Type B pancreatic cell (in vitro differentiated cells): ENCODE measurements around the gene ACADVL. TPM values are rescaled to one million over a fixed set of nuclear protein-coding genes. Genes with fewer than 3 reads are reported as not detected.

Source experiments
- DNase-seq: peaks from one replicate; pipeline ENCODE4 v3.0.0; 2021; ENCODE audit warnings: mixed read lengths; ENCODE audit not compliant: unreplicated experiment; ENCODE audit errors: extremely low spot score
- H3K27ac Mint-ChIP-seq: 2 replicates; pipeline ENCODE4 v1.8.0; 2021; ENCODE audit warnings: mild to moderate bottlenecking, mixed read lengths
- H3K27me3 Mint-ChIP-seq: 2 replicates; pipeline ENCODE4 v1.8.0; 2021; ENCODE audit warnings: mixed read lengths
- H3K36me3 Mint-ChIP-seq: 2 replicates; pipeline ENCODE4 v1.8.0; 2021; ENCODE audit warnings: mixed read lengths
- H3K4me1 Mint-ChIP-seq: one replicate; pipeline ENCODE4 v1.8.0; 2021; ENCODE audit warnings: mixed read lengths; ENCODE audit not compliant: unreplicated experiment
- H3K4me3 Mint-ChIP-seq: 2 replicates; pipeline ENCODE4 v1.8.0; 2021; ENCODE audit warnings: mild to moderate bottlenecking, mixed read lengths
- H3K9me3 Mint-ChIP-seq: 2 replicates; pipeline ENCODE4 v1.8.0; 2021; ENCODE audit warnings: mixed read lengths
- CTCF ChIP-seq: fragments of 200-600 bp; sonication (generic); conservative IDR thresholded peaks from 2 replicates; pipeline ENCODE4 v1.5.0; 2021; ENCODE audit warnings: antibody characterized with exemption, mild to moderate bottlenecking
- total RNA-seq: library from RNA; stranded (reverse); gene quantifications from 2 replicates; pipeline ENCODE4 v1.2.1, GENCODE V29; 2021; ENCODE audit warnings: low replicate concordance

ACADVL gene
- total RNA-seq, 1 donor from 2014 or later, result 617 TPM

DNA sequence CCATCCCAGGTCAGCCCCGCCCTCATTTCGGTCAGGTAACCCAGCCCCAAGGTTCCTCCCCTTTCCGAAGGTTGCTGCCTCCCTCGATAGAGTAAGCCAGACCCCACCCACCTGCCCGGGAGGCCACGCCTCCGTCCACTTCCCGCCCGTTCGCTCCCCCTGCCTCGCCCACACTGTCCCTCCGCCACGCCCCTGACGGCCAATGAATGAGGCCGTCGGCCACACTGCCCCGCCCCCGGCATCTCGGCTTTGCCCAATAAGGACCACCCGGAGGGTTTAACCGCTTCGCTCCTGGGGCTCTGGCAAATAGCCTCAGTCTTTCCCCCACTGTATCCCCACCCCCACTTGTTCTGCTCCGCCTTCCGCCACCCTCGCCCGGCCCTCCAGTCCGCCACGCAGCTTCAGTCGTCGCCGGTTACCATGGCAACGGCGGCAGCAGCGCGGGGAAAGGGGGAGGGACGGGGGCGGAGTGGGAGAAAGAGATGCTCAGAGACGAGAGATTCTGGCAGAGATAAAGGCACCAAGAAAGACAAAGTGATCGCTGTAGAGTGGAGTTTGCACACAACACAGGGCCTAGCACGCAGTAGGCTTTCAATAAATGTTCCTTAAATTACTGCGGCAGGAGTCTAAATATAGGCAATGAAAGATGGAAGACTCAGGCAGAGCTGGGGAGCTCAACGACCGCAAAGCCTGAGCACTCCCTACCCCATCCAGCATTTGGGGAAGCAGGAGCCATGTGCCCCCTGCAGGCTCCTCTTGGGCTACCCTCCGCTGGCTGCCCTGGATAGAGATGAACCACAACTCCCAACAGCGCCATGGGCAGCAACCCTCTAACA lies 5.2 kb upstream of the ACADVL start:
- TF ChIP-seq CTCF, result peak; percentile 74
- H3K27ac Mint-ChIP-seq, result peak overlapping the region; percentile 98
- peaks cover 5% of the 10 kb centered on the region for H3K36me3 Mint-ChIP-seq
- peaks cover 56% of the 10 kb centered on the region for H3K4me1 Mint-ChIP-seq
- H3K27me3 Mint-ChIP-seq, result peaks cover 33% of the 10 kb centered on the region
- peak overlapping the region; percentile 95 for H3K4me3 Mint-ChIP-seq
- H3K9me3 Mint-ChIP-seq, result no peaks in the 10 kb centered on the region
- peak; percentile 100 for DNase-seq

GRCh38 chr17:7215136-7215638 lies 4.6 kb upstream of the ACADVL start:
- peaks cover 29% of the 10 kb centered on the region for H3K27me3 Mint-ChIP-seq
- peak overlapping the region; percentile 98 for H3K27ac Mint-ChIP-seq
- peaks cover 5% of the 10 kb centered on the region for H3K36me3 Mint-ChIP-seq
- H3K9me3 Mint-ChIP-seq, result no peaks in the 10 kb centered on the region
- H3K4me3 Mint-ChIP-seq, result peak overlapping the region; percentile 95
- no peak for TF ChIP-seq CTCF
- peaks cover 54% of the 10 kb centered on the region for H3K4me1 Mint-ChIP-seq
- DNase-seq, result no peak

GRCh38 chr17:7215652-7216180 lies 4.0 kb upstream of the ACADVL start:
- no peak for DNase-seq
- peaks cover 5% of the 10 kb centered on the region for H3K36me3 Mint-ChIP-seq
- H3K4me3 Mint-ChIP-seq, result peak overlapping the region; percentile 95
- H3K9me3 Mint-ChIP-seq, result no peaks in the 10 kb centered on the region
- peak overlapping the region; percentile 98 for H3K27ac Mint-ChIP-seq
- TF ChIP-seq CTCF, result no peak
- H3K4me1 Mint-ChIP-seq, result peaks cover 53% of the 10 kb centered on the region
- H3K27me3 Mint-ChIP-seq, result peaks cover 24% of the 10 kb centered on the region

GRCh38 chr17:7216242-7217112 lies 3.3 kb upstream of the ACADVL start:
- Mint-ChIP-seq H3K4me1 (peaks cover 60% of the 10 kb centered on the region), H3K9me3 (no peaks in the 10 kb centered on the region), H3K27me3 (peaks cover 24% of the 10 kb centered on the region), H3K27ac (peak overlapping the region; percentile 69), H3K4me3 (peak overlapping the region; percentile 95), H3K36me3 (peaks cover 5% of the 10 kb centered on the region)
- no peak for DNase-seq
- no peak for TF ChIP-seq CTCF

- Mint-ChIP-seq H3K4me1 (peaks cover 53% of the 10 kb centered on the region), H3K36me3 (peaks cover 5% of the 10 kb centered on the region), H3K27me3 (peaks cover 18% of the 10 kb centered on the region), H3K27ac (peak overlapping the region; percentile 82), H3K9me3 (no peaks in the 10 kb centered on the region), H3K4me3 (peak overlapping the region; percentile 97)
- DNase-seq, result no peak
- no peak for TF ChIP-seq CTCF
Measured at GRCh38 chr17:7217113-7217987, 2.4 kb upstream of the ACADVL start.
